Transverse colon (tissue), 4 donors: ENCODE measurements around the gene SPA17. TPM values are rescaled to one million over a fixed set of nuclear protein-coding genes. Genes with fewer than 3 reads are reported as not detected.
A peak's percentile ranks its signal among the peaks of the same experiment; 100 is the strongest.

Experiments
- DNase-seq: peaks from one replicate; pipeline ENCODE4 v3.0.0-alpha.2; 2019
- H3K27ac ChIP-seq, 4 donors: fragments of 200-600 bp; sonication (generic); 2 replicates each; pipeline ENCODE4 v1.5.1; 2016 to 2018; ENCODE audit warnings: inconsistent platforms in 4 of 4
- H3K27me3 ChIP-seq: fragments of 200-600 bp; sonication (generic); 2 replicates; pipeline ENCODE4 v1.5.1; 2017; ENCODE audit warnings: inconsistent platforms
- H3K36me3 ChIP-seq, 4 donors: fragments of 200-600 bp; sonication (generic); 2 replicates each; pipeline ENCODE4 v1.5.1; 2017 to 2019; ENCODE audit warnings: inconsistent platforms in 4 of 4
- H3K4me1 ChIP-seq, 4 donors: fragments of 200-600 bp; sonication (generic); 2 replicates each; pipeline ENCODE4 v1.5.1; 2017 to 2020; ENCODE audit warnings: inconsistent platforms in 4 of 4
- H3K4me3 ChIP-seq, 4 donors: fragments of 200-600 bp; sonication (generic); 1 replicate in 1 of 4; 2 replicates in 3 of 4; pipeline versions ENCODE4 v1.5.1 to v1.6.1; 2017 to 2019; ENCODE audit warnings: inconsistent platforms in 4 of 4
- H3K9me3 ChIP-seq, 2 donors: fragments of 200-600 bp; sonication (generic); 2 replicates each; pipeline ENCODE4 v1.5.1; 2017 to 2019; ENCODE audit warnings: inconsistent platforms in 2 of 2
- EP300 ChIP-seq: sonication (generic); formaldehyde crosslinking; IDR thresholded peaks from one replicate; pipeline ENCODE4 v1.6.1; 2017; ENCODE audit warnings: antibody characterized with exemption, low read depth
- POLR2A ChIP-seq: fragments of 450-650 bp; IDR thresholded peaks from one replicate; pipeline ENCODE4 v1.6.1; 2016; ENCODE audit warnings: antibody characterized with exemption, mild to moderate bottlenecking, moderate library complexity
- POLR2AphosphoS5 ChIP-seq, 3 donors: sonication (generic); formaldehyde crosslinking; IDR thresholded peaks; one replicate each; pipeline ENCODE4 v1.6.1; 2016; ENCODE audit warnings: antibody characterized with exemption in 3 of 3
- WGBS, 2 donors: methylation state at CpG; one replicate each; pipeline ENCODE4 v1.1.5; 2018; ENCODE audit warnings: low coverage in 1 of 2; 5-methylcytosine and 5-hydroxymethylcytosine counted together
- in situ Hi-C, 4 donors: fragments of 200-750 bp; cut with MboI; loops; one replicate each; pipeline versions ENCODE4 v1.15.0 to v1.15.1; 2017; ENCODE audit warnings: low sequenced_read_pairs in 3 of 4, low pct_ligation_motif_present in 1 of 4, low pct_unique_long_range_greater_than_20kb in 1 of 4
- intact Hi-C: fragments of 100-400 bp; cut with DNase I; formaldehyde crosslinking; loops from one replicate; pipeline ENCODE4 v1.15.1; 2023; ENCODE audit warnings: low total_unique reads
- total RNA-seq, 4 donors: library from RNA; depleted of rRNA; stranded (reverse); fragments of >200 nt; gene quantifications; one replicate each; pipeline ENCODE4 v1.1.0, GENCODE V29; 2016
- TF ChIP-seq, protein P1 (sequence below), 5 experiments: fragments of 200-600 bp in 3 of 5; fragments of 450-650 bp in 2 of 5; sonication (generic) in 3 of 5; IDR thresholded peaks; 1 replicate in 2 of 5; 2 replicates in 3 of 5; pipeline ENCODE4 v1.5.1; 2016 to 2017; ENCODE audit warnings: antibody characterized with exemption in 5 of 5, inconsistent platforms in 3 of 5, mild to moderate bottlenecking in 2 of 5, moderate library complexity in 1 of 5

Gene SPA17
- total RNA-seq, 4 donors from 2014 or later: 1.6 to 9.0 (median 6.1) TPM

- no peaks in the 10 kb centered on the region for H3K9me3 ChIP-seq
- H3K27me3 ChIP-seq: peaks cover 51% of the 10 kb centered on the region
- no peaks in the 10 kb centered on the region for H3K36me3 ChIP-seq
- intact Hi-C loops (no loop called here), in situ Hi-C loops (no loop called here)
- TF ChIP-seq, protein P1, sequence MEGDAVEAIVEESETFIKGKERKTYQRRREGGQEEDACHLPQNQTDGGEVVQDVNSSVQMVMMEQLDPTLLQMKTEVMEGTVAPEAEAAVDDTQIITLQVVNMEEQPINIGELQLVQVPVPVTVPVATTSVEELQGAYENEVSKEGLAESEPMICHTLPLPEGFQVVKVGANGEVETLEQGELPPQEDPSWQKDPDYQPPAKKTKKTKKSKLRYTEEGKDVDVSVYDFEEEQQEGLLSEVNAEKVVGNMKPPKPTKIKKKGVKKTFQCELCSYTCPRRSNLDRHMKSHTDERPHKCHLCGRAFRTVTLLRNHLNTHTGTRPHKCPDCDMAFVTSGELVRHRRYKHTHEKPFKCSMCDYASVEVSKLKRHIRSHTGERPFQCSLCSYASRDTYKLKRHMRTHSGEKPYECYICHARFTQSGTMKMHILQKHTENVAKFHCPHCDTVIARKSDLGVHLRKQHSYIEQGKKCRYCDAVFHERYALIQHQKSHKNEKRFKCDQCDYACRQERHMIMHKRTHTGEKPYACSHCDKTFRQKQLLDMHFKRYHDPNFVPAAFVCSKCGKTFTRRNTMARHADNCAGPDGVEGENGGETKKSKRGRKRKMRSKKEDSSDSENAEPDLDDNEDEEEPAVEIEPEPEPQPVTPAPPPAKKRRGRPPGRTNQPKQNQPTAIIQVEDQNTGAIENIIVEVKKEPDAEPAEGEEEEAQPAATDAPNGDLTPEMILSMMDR (IDR thresholded peaks at IDR 0.05): no peak
- TF ChIP-seq POLR2A (no peak), EP300 (no peak), POLR2AphosphoS5 (IDR thresholded peaks at IDR 0.05) (no peak)
- peaks cover 5 to 14% (median 9%) of the 10 kb centered on the region in 4 donors for H3K4me1 ChIP-seq
- H3K4me3 ChIP-seq: no peak overlapping the region
- no peak for DNase-seq
- 66% methylated on average over 2 of the region's 2 CpGs; no CpG with 5 or more reads in 1 of the 2 donors for WGBS, 2 donors
- no peak overlapping the region for H3K27ac ChIP-seq
Observed at GRCh38 chr11:124719534-124719933, 45.8 kb downstream of the SPA17 start.

DNA sequence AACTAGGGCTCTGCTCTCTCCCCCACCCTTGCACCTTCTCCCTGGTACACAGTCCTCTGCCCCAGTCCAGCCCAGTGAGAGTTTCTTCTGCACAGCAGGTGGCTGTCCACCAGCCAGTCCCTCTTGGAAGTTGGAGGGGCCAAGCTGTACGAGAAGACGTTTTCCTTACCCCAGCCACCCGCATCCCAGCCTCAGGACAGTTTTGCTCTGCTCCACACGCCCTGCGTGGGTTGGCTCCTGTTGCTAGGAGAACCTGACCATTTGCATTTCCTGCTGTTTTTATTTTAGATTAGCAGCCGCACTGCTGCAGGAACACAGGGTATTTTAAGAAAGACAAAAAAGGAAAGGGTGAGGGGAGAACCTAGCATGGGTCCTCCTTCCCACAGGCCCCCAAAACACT lies 48.5 kb downstream of the SPA17 start:
- peaks cover 42% of the 10 kb centered on the region for H3K27me3 ChIP-seq
- in situ Hi-C loops: no loop called here
- WGBS, 2 donors: 56 to 65% methylated on average over 6 of the region's 6 CpGs

DNA sequence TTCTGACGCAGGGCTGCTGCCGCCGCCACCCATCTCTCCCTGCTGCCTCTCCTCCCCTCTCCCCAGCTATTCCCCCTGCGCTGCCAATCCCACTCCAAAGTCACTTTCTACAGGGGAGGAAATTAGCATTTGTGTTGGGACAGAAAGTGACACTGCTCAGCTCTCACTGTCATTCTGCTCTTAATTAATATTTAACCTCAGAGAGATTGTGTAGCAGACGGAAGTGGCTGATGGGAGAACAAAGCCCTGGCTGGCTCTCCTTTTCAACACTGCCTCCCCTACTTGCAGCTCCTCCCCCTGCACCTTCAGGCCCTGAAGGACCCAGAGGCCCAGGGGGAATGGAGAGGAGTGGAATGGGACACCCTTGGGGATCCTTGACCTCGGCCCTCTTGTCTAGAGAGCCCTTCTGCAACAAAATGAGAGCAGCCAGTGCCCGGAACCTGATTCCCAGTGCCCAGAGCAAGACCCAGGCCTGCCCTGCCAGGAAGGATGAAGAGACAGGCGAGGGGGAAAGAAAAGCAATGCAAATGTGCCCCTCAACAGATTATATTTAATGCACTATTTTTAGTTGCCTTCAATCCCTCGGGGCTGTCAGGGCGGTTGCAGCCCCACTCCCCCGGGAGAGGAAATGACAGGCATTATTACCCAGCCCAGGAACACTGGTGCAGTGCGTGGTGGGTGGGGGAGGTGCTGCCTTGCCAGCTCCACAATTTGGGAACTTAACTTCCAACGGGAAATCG lies 51.4 kb downstream of the SPA17 start:
- intact Hi-C loops (no loop called here), in situ Hi-C loops (no loop called here)
- TF ChIP-seq, protein P1 (IDR thresholded peaks at IDR 0.05): no peak
- no peak for TF ChIP-seq EP300
- TF ChIP-seq POLR2AphosphoS5 (IDR thresholded peaks at IDR 0.05): no peak
- no peak for TF ChIP-seq POLR2A
- Histone ChIP-seq H3K27me3 (peaks cover 12% of the 10 kb centered on the region), H3K27ac (peak overlapping the region in 3 of 4 donors; percentile 10 to 49 (median 44)), H3K4me3 (peak overlapping the region in 1 of 4 donors; percentile 0), H3K36me3 (no peaks in the 10 kb centered on the region), H3K4me1 (peaks cover 4 to 17% (median 6%) of the 10 kb centered on the region in 4 donors), H3K9me3 (no peaks in the 10 kb centered on the region)
- 0 to 28% methylated on average over 5 to 14 of the region's 14 CpGs for WGBS, 2 donors
- DNase-seq: peak; percentile 42

More for the DNA sequence above, 48.5 kb downstream of the SPA17 start:
- no peak for TF ChIP-seq EP300
- TF ChIP-seq, protein P1 (IDR thresholded peaks at IDR 0.05): no peak
- TF ChIP-seq POLR2AphosphoS5 (IDR thresholded peaks at IDR 0.05): no peak
- TF ChIP-seq POLR2A: no peak
- no peaks in the 10 kb centered on the region for H3K36me3 ChIP-seq
- no peak overlapping the region for H3K27ac ChIP-seq
- H3K4me3 ChIP-seq: no peak overlapping the region
- no peaks in the 10 kb centered on the region for H3K9me3 ChIP-seq
- no peak for DNase-seq
- intact Hi-C loops: no loop called here
- peaks cover 10 to 29% (median 14%) of the 10 kb centered on the region in 4 donors for H3K4me1 ChIP-seq

DNA sequence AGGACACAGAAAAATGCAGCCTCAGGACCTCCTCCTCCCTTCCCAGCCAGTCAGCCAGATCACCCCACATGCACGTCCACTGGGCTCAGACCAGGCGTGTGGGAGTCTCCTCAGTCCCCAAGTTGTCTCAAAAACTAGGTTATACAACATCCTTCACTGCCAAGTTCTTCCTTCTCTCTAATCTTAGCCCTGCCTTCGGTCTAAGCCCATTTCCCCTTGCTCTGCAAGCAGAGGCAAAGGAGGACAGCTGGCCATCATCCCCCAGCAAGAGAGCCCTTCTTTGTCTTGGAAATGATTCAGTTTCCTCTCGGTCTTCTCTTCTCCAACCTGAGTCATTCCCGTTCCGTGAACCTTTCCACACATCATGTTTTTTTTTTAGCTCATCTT lies 52.0 kb downstream of the SPA17 start:
- 50% methylated on average over 3 to 6 of the region's 6 CpGs for whole genome bisulfite sequencing, 2 donors
- Histone ChIP-seq H3K4me1 (peaks cover 4 to 17% (median 6%) of the 10 kb centered on the region in 4 donors), H3K27me3 (peaks cover 12% of the 10 kb centered on the region), H3K27ac (no peak overlapping the region), H3K4me3 (no peak overlapping the region), H3K9me3 (no peaks in the 10 kb centered on the region), H3K36me3 (no peaks in the 10 kb centered on the region)
- intact Hi-C loops: no loop called here
- in situ Hi-C loops: no loop called here
- TF ChIP-seq, protein P1 (IDR thresholded peaks at IDR 0.05): no peak
- TF ChIP-seq POLR2AphosphoS5 (IDR thresholded peaks at IDR 0.05) (no peak), POLR2A (no peak), EP300 (no peak)
- no peak for DNase-seq
